Stomach (tissue), 9 donors: Measurements from ENCODE around the gene MMP1. TPM values are rescaled to one million over a fixed set of nuclear protein-coding genes. Genes with fewer than 3 reads are reported as not detected.

Experiments used
- DNase-seq, 2 donors: peaks; one replicate each; pipeline versions ENCODE4 v3.0.0 to v3.0.0-alpha.2; 2013 to 2019
- H3K27ac ChIP-seq, 5 donors: fragments of 200-600 bp in 4 of 5; sonication (generic) in 4 of 5; one replicate each; pipeline ENCODE4 v1.5.1; 2013 to 2019; ENCODE audit warnings: mild to moderate bottlenecking in 1 of 5, moderate library complexity in 1 of 5
- H3K27me3 ChIP-seq, 3 donors: fragments of 200-600 bp; sonication (generic); one replicate each; pipeline ENCODE4 v1.5.1; 2017 to 2019; ENCODE audit warnings: mixed run types in 1 of 3
- H3K36me3 ChIP-seq, 4 donors: fragments of 200-600 bp; sonication (generic); 1 replicate in 3 of 4; 2 replicates in 1 of 4; pipeline ENCODE4 v1.5.1; 2016 to 2019
- H3K4me1 ChIP-seq, 4 donors: fragments of 200-600 bp; sonication (generic); one replicate each; pipeline ENCODE4 v1.5.1; 2016 to 2019
- H3K4me3 ChIP-seq, 4 donors: fragments of 200-600 bp; sonication (generic) in 3 of 4; one replicate each; pipeline ENCODE4 v1.5.1; 2016 to 2019; ENCODE audit warnings: mild to moderate bottlenecking in 1 of 4
- H3K9me3 ChIP-seq, 4 donors: fragments of 200-600 bp; sonication (generic); one replicate each; pipeline ENCODE4 v1.5.1; 2016 to 2019
- CTCF ChIP-seq, 7 experiments: fragments of 450-650 bp in 4 of 7; fragments of 200-600 bp in 3 of 7; sonication (generic) in 3 of 7; IDR thresholded peaks; one replicate each; pipeline ENCODE4 v1.5.1; 2016 to 2019; ENCODE audit warnings: antibody characterized with exemption in 7 of 7, control low read depth in 2 of 7, mild to moderate bottlenecking in 1 of 7
- EP300 ChIP-seq: sonication (generic); formaldehyde crosslinking; IDR thresholded peaks from one replicate; pipeline ENCODE4 v1.6.1; 2017; ENCODE audit warnings: antibody characterized with exemption
- POLR2A ChIP-seq, 4 donors: fragments of 450-650 bp; IDR thresholded peaks; one replicate each; pipeline ENCODE4 v1.6.1; 2016; ENCODE audit warnings: antibody characterized with exemption in 4 of 4, control low read depth in 2 of 4, mild to moderate bottlenecking in 1 of 4, moderate library complexity in 1 of 4
- POLR2AphosphoS5 ChIP-seq, 3 donors: sonication (generic); formaldehyde crosslinking; IDR thresholded peaks; one replicate each; pipeline ENCODE4 v1.6.1; 2016; ENCODE audit warnings: antibody characterized with exemption in 3 of 3
- WGBS, 5 donors: extraction: QIAGEN DNeasy Blood & Tissue Kit in 3 of 5; methylation state at CpG; one replicate each; pipeline versions ENCODE4 v1.1.5 to v1.1.7; 2013 to 2018; 5-methylcytosine and 5-hydroxymethylcytosine counted together
- intact Hi-C: fragments of 100-400 bp; cut with DNase I; formaldehyde crosslinking; loops from one replicate; pipeline ENCODE4 v1.15.1; 2023; ENCODE audit warnings: low total_unique reads
- polyA plus RNA-seq, 3 donors: library from polyadenylated mRNA; stranded (reverse); fragments of 200-250 nt; gene quantifications; one replicate each; pipeline ENCODE4 v1.2.3, GENCODE V29; 2013
- total RNA-seq, 5 donors: library from RNA; depleted of rRNA; stranded (reverse); fragments of >200 nt; gene quantifications; one replicate each; pipeline versions ENCODE4 v1.1.0 to v1.2.3, GENCODE V29; 2014 to 2016
- donor health status: healthy with polysubstance abuse.
- donor health status: Bipolar disorder and iron deficiency.
- donor health status: healthy.

MMP1 gene
- total and polyA plus RNA-seq, 8 donors = 0.89 to 127 (median 7.5) TPM; not detected in 2

- WGBS, 5 donors = 65 to 81% (median 72%) methylated on average over 5 of the region's 5 CpGs
- H3K27me3 ChIP-seq = no peaks in the 10 kb centered on the region
- intact Hi-C loops = no loop called here
These were observed 32.2 kb upstream of the MMP1 start for GRCh38 chr11:102830001-102830727.

DNA sequence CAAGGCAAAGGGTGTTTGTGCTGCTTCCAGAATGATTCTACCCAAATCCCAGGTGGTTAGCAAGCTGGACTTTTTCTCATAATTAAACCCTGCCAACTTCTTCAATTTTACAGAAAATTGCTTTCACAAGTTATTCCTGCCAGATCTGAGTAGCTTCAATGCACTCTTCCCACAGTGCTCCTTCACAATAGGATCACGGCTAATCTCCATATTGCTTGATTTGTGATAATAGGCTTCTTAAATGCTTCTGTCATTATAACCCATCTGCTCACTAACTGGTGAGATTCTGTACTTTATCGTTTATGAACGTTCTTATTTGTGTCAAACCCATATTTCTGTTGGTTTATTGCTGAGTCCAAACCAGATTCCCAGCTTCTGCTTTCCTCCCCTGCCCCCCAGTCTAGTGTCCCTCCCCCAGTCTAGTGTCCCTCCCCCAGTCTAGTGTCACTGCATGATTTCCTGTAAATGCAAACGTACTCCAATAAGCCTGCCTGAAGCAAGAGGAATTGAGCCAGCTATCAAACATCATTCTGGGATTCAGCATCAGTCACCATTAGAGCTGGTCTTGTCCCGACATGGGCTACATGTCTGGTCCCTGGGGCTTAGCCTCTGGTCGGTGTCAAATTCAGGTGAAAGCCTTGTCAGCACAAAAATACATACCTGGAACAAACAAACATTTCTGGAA is 31.5 kb upstream of the MMP1 start:
- Histone ChIP-seq H3K27me3 (no peaks in the 10 kb centered on the region), H3K4me3 (no peak overlapping the region), H3K36me3 (no peaks in the 10 kb centered on the region), H3K9me3 (no peaks in the 10 kb centered on the region), H3K4me1 (peaks cover 0 to 15% (median 0%) of the 10 kb centered on the region in 4 donors), H3K27ac (no peak overlapping the region)
- no peak for DNase-seq
- WGBS, 5 donors = 63 to 77% (median 70%) methylated on average over 6 of the region's 6 CpGs
- TF ChIP-seq CTCF (IDR thresholded peaks at IDR 0.05) = no peak
- TF ChIP-seq POLR2A (IDR thresholded peaks at IDR 0.05) = no peak
- TF ChIP-seq EP300 = no peak
- TF ChIP-seq POLR2AphosphoS5 (IDR thresholded peaks at IDR 0.05) = no peak
- intact Hi-C loops = no loop called here

More at GRCh38 chr11:102830001-102830727, 32.2 kb upstream of the MMP1 start:
- TF ChIP-seq POLR2A (IDR thresholded peaks at IDR 0.05) (no peak), CTCF (IDR thresholded peaks at IDR 0.05) (no peak), POLR2AphosphoS5 (IDR thresholded peaks at IDR 0.05) (no peak), EP300 (no peak)
- H3K27ac ChIP-seq = no peak overlapping the region
- H3K4me1 ChIP-seq = peaks cover 0 to 18% (median 0%) of the 10 kb centered on the region in 4 donors
- H3K9me3 ChIP-seq = no peaks in the 10 kb centered on the region
- DNase-seq = no peak
- H3K4me3 ChIP-seq = no peak overlapping the region
- H3K36me3 ChIP-seq = no peaks in the 10 kb centered on the region

- intact Hi-C loops = no loop called here
- H3K27me3 ChIP-seq = no peaks in the 10 kb centered on the region
- H3K4me3 ChIP-seq = no peak overlapping the region
- H3K36me3 ChIP-seq = no peaks in the 10 kb centered on the region
- H3K9me3 ChIP-seq = no peaks in the 10 kb centered on the region
- 91 to 100% (median 96%) methylated on average over 1 of the region's 1 CpG for WGBS, 5 donors
- no peak overlapping the region for H3K27ac ChIP-seq
- no peak for DNase-seq
- H3K4me1 ChIP-seq = no peaks in the 10 kb centered on the region
- TF ChIP-seq POLR2AphosphoS5 (IDR thresholded peaks at IDR 0.05) = no peak
- TF ChIP-seq CTCF (IDR thresholded peaks at IDR 0.05) = no peak
- TF ChIP-seq POLR2A (IDR thresholded peaks at IDR 0.05) = no peak
- TF ChIP-seq EP300 = no peak
These were observed 26.6 kb upstream of the MMP1 start for GRCh38 chr11:102824556-102824955.

- Histone ChIP-seq H3K27ac (no peak overlapping the region), H3K36me3 (no peaks in the 10 kb centered on the region), H3K4me3 (no peak overlapping the region), H3K4me1 (no peaks in the 10 kb centered on the region), H3K27me3 (no peaks in the 10 kb centered on the region), H3K9me3 (no peaks in the 10 kb centered on the region)
- WGBS, 5 donors = 50 to 87% (median 67%) methylated on average over 4 to 6 of the region's 6 CpGs
- DNase-seq = peak in 1 of 2 donors; percentile 10
- TF ChIP-seq POLR2AphosphoS5 (IDR thresholded peaks at IDR 0.05) = no peak
- no peak for TF ChIP-seq EP300
- TF ChIP-seq CTCF (IDR thresholded peaks at IDR 0.05) = no peak
- no peak for TF ChIP-seq POLR2A (IDR thresholded peaks at IDR 0.05)
- intact Hi-C loops = no loop called here
These were observed 21.5 kb upstream of the MMP1 start for GRCh38 chr11:102819491-102819890.
